A673 (cell line): ENCODE measurements around the gene SKAP1. TPM values are rescaled to one million over a fixed set of nuclear protein-coding genes. Genes with fewer than 3 reads are reported as not detected.

Experiments
- BruUV-seq: library from RNA; stranded (reverse); fragments of 400-500 nt; replicated peaks from 2 replicates; lab custom pipeline; 2021; lab: Mats Ljungman, UMichigan
- CTCF ChIA-PET: fragments of 300-600 bp; sonication (Branson Sonifier 250); formaldehyde crosslinking; loops from one replicate; lab custom pipeline; 2022; ENCODE audit warnings: antibody characterized with exemption; lab: Charles Lee
- POLR2A ChIA-PET: fragments of 300-600 bp; sonication (Branson Sonifier 250); formaldehyde crosslinking; loops from one replicate; lab custom pipeline; 2022; ENCODE audit warnings: antibody characterized with exemption; ENCODE audit not compliant: low non-redundant PET; lab: Charles Lee
- DNase-seq: peaks from one replicate; pipeline ENCODE4 v3.0.0-alpha.2; 2015; ENCODE audit warnings: low spot score
- H3K27ac ChIP-seq: fragments of 200-600 bp; sonication (generic); 2 replicates; pipeline ENCODE4 v1.5.1; 2016; ENCODE audit warnings: mixed run types, low read depth, mild to moderate bottlenecking, mixed read lengths, antibody characterized with exemption, low read length; ENCODE audit not compliant: poor library complexity, severe bottlenecking
- H3K27me3 ChIP-seq: fragments of 200-600 bp; sonication (generic); replicated peaks from 2 replicates; pipeline ENCODE4 v1.6.1; 2017; ENCODE audit warnings: mixed run types, low read depth, mild to moderate bottlenecking, mixed read lengths, antibody characterized with exemption, low read length; ENCODE audit not compliant: insufficient read depth, poor library complexity
- H3K36me3 ChIP-seq: fragments of 200-600 bp; sonication (generic); 2 replicates; pipeline ENCODE4 v1.6.1; 2016; ENCODE audit warnings: mixed run types, mild to moderate bottlenecking, mixed read lengths, antibody characterized with exemption, low read length; ENCODE audit not compliant: insufficient read depth, poor library complexity, severe bottlenecking
- H3K4me1 ChIP-seq: fragments of 200-600 bp; sonication (generic); 2 replicates; pipeline ENCODE4 v1.6.1; 2017; ENCODE audit warnings: mixed run types, mild to moderate bottlenecking, mixed read lengths, antibody characterized with exemption, low read length; ENCODE audit not compliant: insufficient read depth, poor library complexity, severe bottlenecking
- H3K4me3 ChIP-seq: fragments of 200-600 bp; sonication (generic); 2 replicates; pipeline ENCODE4 v1.5.1; 2016; ENCODE audit warnings: low read depth, mixed run types, mild to moderate bottlenecking, mixed read lengths, low read length; ENCODE audit not compliant: poor library complexity, severe bottlenecking
- H3K9me3 ChIP-seq: fragments of 200-600 bp; sonication (generic); 2 replicates; pipeline ENCODE4 v1.6.1; 2016; ENCODE audit warnings: mixed run types, low read depth, mild to moderate bottlenecking, mixed read lengths, antibody characterized with exemption, low read length; ENCODE audit not compliant: poor library complexity, severe bottlenecking
- CTCF ChIP-seq: fragments of 300-800, 200-600 bp; sonication (generic); conservative IDR thresholded peaks from 2 replicates; pipeline ENCODE4 v1.5.1; 2017; ENCODE audit warnings: low read depth, mild to moderate bottlenecking, antibody characterized with exemption, low read length, moderate library complexity, mixed read lengths
- EZH2 ChIP-seq: fragments of 200-600 bp; sonication (generic); IDR thresholded peaks from 2 replicates; pipeline ENCODE4 v1.6.1; 2017; ENCODE audit warnings: borderline replicate concordance, low read depth, mild to moderate bottlenecking, mixed read lengths, antibody characterized with exemption, low read length; ENCODE audit not compliant: poor library complexity, severe bottlenecking
- intact Hi-C: fragments of 100-400 bp; cut with micrococcal nuclease; formaldehyde crosslinking; loops from one replicate; pipeline ENCODE4 v1.10.0; 2022; ENCODE audit not compliant: unreplicated experiment
- total RNA-seq: library from RNA; stranded (reverse); gene quantifications from 2 replicates; pipeline ENCODE4 v1.2.3, GENCODE V29; 2021

Gene SKAP1
- total RNA-seq, 1 experiment from 2014 or later, result not detected

- Histone ChIP-seq H3K27ac (peak overlapping the region; percentile 75), H3K9me3 (no peaks in the 10 kb centered on the region), H3K36me3 (no peaks in the 10 kb centered on the region), H3K4me1 (peaks cover 55% of the 10 kb centered on the region), H3K27me3 (no peaks in the 10 kb centered on the region), H3K4me3 (peak overlapping the region; percentile 11)
- BruUV-seq, result no TSS peak
- POLR2A ChIA-PET, result no interaction called here
- peak; percentile 96 for DNase-seq
- intact Hi-C loops, result loop anchor here (5.0 kb wide), 2 partner anchors 34 to 306 kb away; no protein-coding TSS in a partner anchor
- TF ChIP-seq CTCF, result no peak
- TF ChIP-seq EZH2, result no peak
- CTCF ChIA-PET, result interaction anchor here (0.6 to 0.9 kb wide), 3 partner anchors 16 to 195 kb away, joined by 5 to 7 read pairs (median 6); no protein-coding TSS in a partner anchor
Measured at GRCh38 chr17:48441231-48441711, 11.3 kb upstream of the SKAP1 start.

DNA sequence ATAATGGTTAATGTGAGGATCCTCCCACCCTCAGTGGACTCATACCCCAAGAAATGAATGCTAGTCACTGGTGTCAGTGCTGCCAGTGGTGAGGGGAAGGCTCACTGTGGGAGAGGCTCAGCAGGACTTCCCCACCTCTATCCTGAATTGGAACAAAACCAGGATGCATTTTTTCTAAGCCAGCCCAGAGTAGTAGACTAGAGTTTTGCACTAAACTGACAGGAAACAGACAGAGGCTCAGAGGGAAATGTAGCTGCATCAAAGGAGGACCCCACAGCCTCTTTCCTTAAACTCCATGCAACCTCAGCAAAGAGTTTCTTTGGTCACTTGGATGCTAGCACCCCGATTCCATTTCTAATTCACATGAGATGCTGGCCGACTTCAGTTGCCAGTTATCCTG, 10.7 kb upstream of the SKAP1 start:
- peaks cover 55% of the 10 kb centered on the region for H3K4me1 ChIP-seq
- H3K27me3 ChIP-seq, result no peaks in the 10 kb centered on the region
- no TSS peak for BruUV-seq
- no peaks in the 10 kb centered on the region for H3K9me3 ChIP-seq
- no peaks in the 10 kb centered on the region for H3K36me3 ChIP-seq
- TF ChIP-seq CTCF (no peak), EZH2 (no peak)
- intact Hi-C loops, result loop anchor here (5.0 kb wide), 2 partner anchors 33 to 307 kb away; no protein-coding TSS in a partner anchor
- H3K4me3 ChIP-seq, result peak overlapping the region; percentile 11
- peak overlapping the region; percentile 75 for H3K27ac ChIP-seq
- peak; percentile 83 for DNase-seq
- ChIA-PET CTCF (interaction anchor here (0.6 kb wide), 1 partner anchor 196 kb away, joined by 7 read pairs; no protein-coding TSS in a partner anchor), POLR2A (no interaction called here)

- ChIA-PET CTCF (no interaction called here), POLR2A (no interaction called here)
- Histone ChIP-seq H3K4me3 (no peak overlapping the region), H3K27me3 (no peaks in the 10 kb centered on the region), H3K36me3 (no peaks in the 10 kb centered on the region), H3K27ac (peak overlapping the region; percentile 75), H3K9me3 (no peaks in the 10 kb centered on the region), H3K4me1 (peaks cover 55% of the 10 kb centered on the region)
- no peak for DNase-seq
- TF ChIP-seq CTCF (no peak), EZH2 (no peak)
- no TSS peak for BruUV-seq
- intact Hi-C loops, result loop anchor here (5.0 kb wide), 2 partner anchors 33 to 307 kb away; no protein-coding TSS in a partner anchor
Measured at GRCh38 chr17:48439875-48440505, 10.0 kb upstream of the SKAP1 start.
